CD4-positive, alpha-beta memory T cell (primary cell): ENCODE data around the gene PIGS. TPM values are rescaled to one million over a fixed set of nuclear protein-coding genes. Genes with fewer than 3 reads are reported as not detected.

Source experiments
- polyA plus RNA-seq, 2 donors: library from polyadenylated mRNA; unstranded; fragments of 300-500 nt; fragmentation: Illumina TruSeq; gene quantifications; one replicate each; pipeline ENCODE4 v1.2.3, GENCODE V29; 2021
- total RNA-seq, 2 experiments: library from RNA; stranded (reverse); gene quantifications; one replicate each; pipeline ENCODE4 v1.2.3, GENCODE V29; 2021

PIGS gene
- total and polyA plus RNA-seq, 4 experiments from 2014 or later = 57.3 to 69.8 (median 58.1) TPM

Other genes starting within 250 kb of the PIGS start
- 10 to 100 TPM; 42.9 to 43.6 TPM for gene IFT20, start 236.1 kb downstream of the PIGS start, total RNA-seq
- gene IFT20, start 236.1 kb downstream of the PIGS start, polyA plus RNA-seq = 10 to 100 TPM; 38.7 to 63.7 TPM
- gene TNFAIP1, start 235.8 kb downstream of the PIGS start, total RNA-seq = 10 to 100 TPM; 26.2 to 32.1 TPM
- gene TNFAIP1, start 235.8 kb downstream of the PIGS start, polyA plus RNA-seq = 10 to 100 TPM in 1 of 2 donors, 1 to 10 TPM in 1; 4.1 to 16.1 TPM
- 10 to 100 TPM; 27.8 to 28.7 TPM for gene POLDIP2, start 214.0 kb downstream of the PIGS start, total RNA-seq
- gene POLDIP2, start 214.0 kb downstream of the PIGS start, polyA plus RNA-seq = 100 to 1,000 TPM in 1 of 2 donors, 10 to 100 TPM in 1; 67.8 to 125 TPM
- gene SEBOX, start 206.3 kb downstream of the PIGS start, total RNA-seq = not detected
- gene SEBOX, start 206.3 kb downstream of the PIGS start, polyA plus RNA-seq = not detected
- under 1 TPM in 1 of 2 experiments, not detected in 1; 0.28 TPM for gene VTN, start 201.2 kb downstream of the PIGS start, total RNA-seq
- gene VTN, start 201.2 kb downstream of the PIGS start, polyA plus RNA-seq = not detected
- gene SARM1, start 199.8 kb downstream of the PIGS start, total RNA-seq = 10 to 100 TPM; 37.6 to 40.3 TPM
- 1 to 10 TPM; 7.3 to 9.7 TPM for gene SARM1, start 199.8 kb downstream of the PIGS start, polyA plus RNA-seq
- 1 to 10 TPM; 2.4 to 2.6 TPM for gene SLC46A1, start 165.3 kb downstream of the PIGS start, total RNA-seq
- gene SLC46A1, start 165.3 kb downstream of the PIGS start, polyA plus RNA-seq = 1 to 10 TPM in 1 of 2 donors, not detected in 1; 2.3 TPM
- gene SLC13A2, start 97.9 kb downstream of the PIGS start, total RNA-seq = not detected
- gene SLC13A2, start 97.9 kb downstream of the PIGS start, polyA plus RNA-seq = not detected
- not detected for gene FOXN1, start 65.2 kb downstream of the PIGS start, total RNA-seq
- not detected for gene FOXN1, start 65.2 kb downstream of the PIGS start, polyA plus RNA-seq
- gene UNC119, start 18.9 kb downstream of the PIGS start, total RNA-seq = 10 to 100 TPM; 38.8 to 39.6 TPM
- gene UNC119, start 18.9 kb downstream of the PIGS start, polyA plus RNA-seq = 10 to 100 TPM; 31.8 to 44.0 TPM
- 10 to 100 TPM; 30.1 to 33.7 TPM for gene ALDOC, start 5.4 kb upstream of the PIGS start, total RNA-seq
- 10 to 100 TPM; 50.2 to 62.2 TPM for gene ALDOC, start 5.4 kb upstream of the PIGS start, polyA plus RNA-seq
- 10 to 100 TPM in 1 of 2 experiments, 1 to 10 TPM in 1; 9.2 to 10.2 TPM for gene SPAG5, start 27.5 kb upstream of the PIGS start, total RNA-seq
- gene SPAG5, start 27.5 kb upstream of the PIGS start, polyA plus RNA-seq = 1 to 10 TPM in 1 of 2 donors, not detected in 1; 1.4 TPM
- gene RSKR, start 42.7 kb upstream of the PIGS start, total RNA-seq = 10 to 100 TPM; 27.2 to 29.6 TPM
- not detected for gene RSKR, start 42.7 kb upstream of the PIGS start, polyA plus RNA-seq
- gene BLTP2, start 73.6 kb upstream of the PIGS start, total RNA-seq = 100 to 1,000 TPM; 132 to 149 TPM
- 10 to 100 TPM; 23.5 to 49.9 TPM for gene BLTP2, start 73.6 kb upstream of the PIGS start, polyA plus RNA-seq
- gene SDF2, start 90.4 kb upstream of the PIGS start, total RNA-seq = 10 to 100 TPM; 41.5 to 48.1 TPM
- gene SDF2, start 90.4 kb upstream of the PIGS start, polyA plus RNA-seq = 10 to 100 TPM; 56.3 to 92.0 TPM
- 100 to 1,000 TPM in 1 of 2 experiments, 10 to 100 TPM in 1; 96.5 to 102 TPM for gene SUPT6H, start 90.7 kb upstream of the PIGS start, total RNA-seq
- 10 to 100 TPM in 1 of 2 donors, under 1 TPM in 1; 0.81 to 24.0 TPM for gene SUPT6H, start 90.7 kb upstream of the PIGS start, polyA plus RNA-seq
- 10 to 100 TPM; 14.3 to 17.4 TPM for gene PROCA1, start 140.4 kb upstream of the PIGS start, total RNA-seq
- 1 to 10 TPM in 1 of 2 donors, under 1 TPM in 1; 0.12 to 1.4 TPM for gene PROCA1, start 140.4 kb upstream of the PIGS start, polyA plus RNA-seq
- gene RAB34, start 146.3 kb upstream of the PIGS start, total RNA-seq = 1 to 10 TPM; 4.0 to 6.3 TPM
- gene RAB34, start 146.3 kb upstream of the PIGS start, polyA plus RNA-seq = 1 to 10 TPM; 3.0 to 8.7 TPM
- gene RPL23A, start 148.5 kb upstream of the PIGS start, total RNA-seq = 1,000 to 10,000 TPM; 3,285 to 3,424 TPM
- gene RPL23A, start 148.5 kb upstream of the PIGS start, polyA plus RNA-seq = 1,000 to 10,000 TPM; 5,402 to 5,583 TPM
- gene TLCD1, start 154.7 kb upstream of the PIGS start, total RNA-seq = 1 to 10 TPM; 1.0 to 2.2 TPM
- under 1 TPM in 1 of 2 donors, not detected in 1; 0.52 TPM for gene TLCD1, start 154.7 kb upstream of the PIGS start, polyA plus RNA-seq
- 10 to 100 TPM; 11.4 to 13.8 TPM for gene NEK8, start 157.3 kb upstream of the PIGS start, total RNA-seq
- gene NEK8, start 157.3 kb upstream of the PIGS start, polyA plus RNA-seq = 1 to 10 TPM; 1.9 to 4.5 TPM
- gene TRAF4, start 172.5 kb upstream of the PIGS start, total RNA-seq = 10 to 100 TPM; 31.2 to 32.9 TPM
- 1 to 10 TPM in 1 of 2 donors, under 1 TPM in 1; 0.61 to 2.5 TPM for gene TRAF4, start 172.5 kb upstream of the PIGS start, polyA plus RNA-seq